Stimulated activated CD8-positive, alpha-beta memory T cell treated with anti-CD3 and anti-CD28 coated beads, Interleukin-4, amount 100 ng/mL, for 1 hour (primary cell): ENCODE data around the gene APBA2.
"Not testable (repeated sequence)": the region's sequence is repeated elsewhere in the genome, so short reads cannot be mapped to it uniquely, and the experiment has no call there.

Experiments
- DNase-seq, 2 donors: peaks; one replicate each; pipeline ENCODE4 v3.0.0-alpha.2; 2020; ENCODE audit warnings: low read depth in 2 of 2, low spot score in 1 of 2

The APBA2 gene

GRCh38 chr15:29149738-29150075 is 263.9 kb downstream of the APBA2 start:
- no peak for DNase-seq

GRCh38 chr15:29150515-29151483 is 265.0 kb downstream of the APBA2 start:
- DNase-seq, result no peak

- no peak for DNase-seq
Measured at GRCh38 chr15:29151484-29151857, 265.7 kb downstream of the APBA2 start.

DNA sequence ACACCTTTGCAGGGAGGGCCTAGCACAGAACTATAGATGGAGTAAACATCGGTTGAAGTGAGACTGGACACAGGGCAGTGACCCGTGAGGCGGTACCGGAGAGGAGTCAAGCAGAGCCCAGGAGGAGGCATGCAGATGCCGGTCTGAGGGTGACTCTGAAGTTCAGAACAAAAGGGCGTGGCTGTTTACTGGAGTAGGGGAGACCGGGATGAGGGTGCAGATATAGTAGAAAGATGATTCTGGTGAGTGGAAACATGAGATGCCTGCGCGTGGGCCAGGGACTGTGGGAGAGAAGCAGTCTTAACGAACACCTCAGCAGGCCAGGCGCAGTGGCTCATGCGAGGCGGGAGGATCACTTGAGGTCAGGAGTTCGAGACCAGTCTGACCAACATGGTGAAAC is 270.7 kb downstream of the APBA2 start:
- no peak for DNase-seq

GRCh38 chr15:29159771-29160455 is 274.1 kb downstream of the APBA2 start:
- no peak for DNase-seq

DNA sequence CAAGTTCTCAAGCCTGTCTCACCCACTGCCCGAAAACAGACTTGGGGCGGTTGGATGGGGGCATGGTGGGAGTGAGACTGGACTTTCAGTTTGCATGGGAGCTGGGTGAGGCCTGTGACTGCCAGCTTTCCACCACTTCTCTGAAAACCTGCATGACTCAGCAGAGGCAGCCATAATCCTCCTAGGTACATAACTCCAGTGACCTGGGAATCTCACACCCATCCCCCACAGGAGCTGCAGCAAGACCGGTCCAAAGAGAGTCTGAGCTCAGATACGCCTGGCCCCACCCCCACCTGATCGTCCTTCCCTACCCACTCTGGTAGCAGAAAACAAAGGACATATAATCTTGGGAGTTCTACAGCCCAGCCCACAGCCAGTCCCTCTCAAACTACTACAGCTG is 276.6 kb downstream of the APBA2 start:
- no peak for DNase-seq

DNA sequence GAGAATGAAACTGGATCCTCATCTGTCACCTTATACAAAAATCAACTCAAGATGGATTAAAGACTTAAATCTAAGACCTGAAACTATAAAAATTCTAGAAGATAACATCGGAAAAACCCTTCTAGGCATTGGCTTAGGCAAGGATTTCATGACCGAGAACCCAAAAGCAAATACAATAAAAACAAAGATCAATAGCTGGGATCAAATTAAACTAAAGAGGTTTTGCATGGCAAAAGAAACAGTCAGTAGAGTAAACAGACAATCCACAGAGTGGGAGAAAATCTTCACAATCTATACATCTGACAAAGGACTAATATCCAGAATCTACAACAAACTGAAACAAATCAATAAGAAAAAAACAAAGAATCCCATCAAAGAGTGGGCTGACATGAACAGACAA is 281.3 kb downstream of the APBA2 start:
- not testable (repeated sequence) for DNase-seq
